Hepatic stellate cell (primary cell): ENCODE results near the gene ARRB2.
"Not testable (repeated sequence)": the region's sequence is repeated elsewhere in the genome, so short reads cannot be mapped to it uniquely, and the experiment has no call there.

Experiments used
- DNase-seq: peaks from one replicate; pipeline ENCODE4 v3.0.0; 2011; ENCODE audit warnings: low spot score

The ARRB2 gene

DNA sequence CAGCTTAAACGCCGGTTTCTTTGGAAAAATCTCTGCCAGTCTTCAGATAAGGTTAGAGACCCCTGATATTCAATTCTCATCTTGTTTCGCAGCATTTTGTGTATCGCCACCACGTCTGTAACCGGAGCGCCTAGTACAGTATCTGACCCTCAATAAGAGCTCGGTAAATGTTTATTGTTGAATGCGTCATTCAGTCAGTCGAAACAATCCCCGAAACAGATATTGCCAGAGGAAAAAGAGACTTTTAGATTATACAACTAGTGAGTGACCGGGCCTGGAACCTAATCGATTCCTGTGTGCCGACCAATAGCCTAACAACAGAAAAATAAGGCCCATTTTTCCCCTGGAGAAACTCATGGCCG lies 7.1 kb upstream of the ARRB2 start:
- DNase-seq, result no peak

DNA sequence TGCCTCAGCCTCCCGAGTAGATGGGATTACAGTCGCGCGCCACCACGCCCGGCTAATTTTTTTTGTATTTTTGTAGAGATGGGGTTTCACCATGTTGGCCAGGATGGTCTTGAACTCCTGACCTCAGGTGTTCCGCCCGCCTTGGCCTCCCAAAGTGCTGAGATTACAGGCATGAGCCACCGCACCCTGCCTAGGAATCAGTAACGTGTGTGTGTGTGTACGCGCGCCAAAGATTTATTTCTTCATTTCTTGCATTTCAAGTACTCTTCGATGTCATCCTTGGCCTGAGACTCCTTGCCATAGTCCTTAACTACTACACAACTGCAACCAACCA lies 5.9 kb upstream of the ARRB2 start:
- DNase-seq, result not testable (repeated sequence)

DNA sequence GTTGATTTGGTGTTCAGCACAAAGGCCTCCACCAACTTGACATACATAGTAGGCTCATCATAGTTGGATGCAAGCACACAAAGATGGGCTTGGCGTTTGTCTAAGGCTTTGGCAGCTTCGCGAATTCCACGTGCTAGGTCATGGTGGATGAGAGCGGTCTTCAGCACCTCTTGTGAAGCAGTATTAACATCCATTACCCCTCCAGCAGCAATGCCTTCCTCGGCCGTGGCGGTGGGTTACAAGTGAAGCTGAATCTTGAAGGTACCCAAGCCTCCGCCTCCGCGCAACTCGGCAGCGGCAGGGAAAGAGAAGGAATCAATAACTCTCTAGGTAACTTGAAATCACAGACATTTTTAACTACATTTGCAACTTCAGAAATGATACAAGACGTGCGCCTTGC lies 5.4 kb upstream of the ARRB2 start:
- DNase-seq, result no peak

DNA sequence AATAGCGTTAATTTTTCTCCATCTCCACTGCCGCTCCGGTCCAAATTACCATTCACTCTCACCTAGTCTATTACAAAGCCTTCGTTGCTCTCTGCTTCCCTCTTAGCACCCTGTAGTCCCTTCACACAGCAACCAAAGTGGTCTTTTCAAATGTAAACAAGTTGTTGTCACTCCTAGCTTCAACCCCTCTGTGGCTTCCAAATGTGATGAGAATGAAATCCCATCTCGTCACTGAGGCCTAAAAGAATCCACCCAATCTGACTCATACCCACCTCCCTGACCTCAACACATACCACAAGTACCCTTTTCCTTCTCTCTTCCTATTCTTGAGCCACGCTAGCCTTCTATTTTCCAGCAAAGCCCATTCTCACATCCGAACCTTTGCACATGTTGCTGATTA lies 4.3 kb upstream of the ARRB2 start:
- no peak for DNase-seq

DNA sequence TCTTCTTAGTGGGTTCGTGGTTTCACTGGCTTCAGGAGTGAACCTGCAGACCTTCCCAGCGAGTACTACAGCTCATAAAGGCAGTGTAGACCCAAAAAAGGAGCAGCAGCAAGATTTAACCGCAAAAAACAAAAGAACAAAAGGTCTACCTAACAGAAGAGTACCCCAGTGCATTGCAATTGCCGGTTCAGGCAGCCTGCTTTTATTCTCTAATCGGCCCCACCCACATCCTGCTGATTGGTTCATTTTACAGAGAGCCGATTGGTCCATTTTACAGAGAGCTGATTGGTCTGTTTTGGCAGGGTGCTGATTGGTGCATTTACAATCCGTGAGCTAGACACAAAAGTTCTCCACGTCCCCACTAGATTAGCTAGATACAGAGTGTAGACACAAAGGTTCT lies 2.0 kb upstream of the ARRB2 start:
- no peak for DNase-seq

DNA sequence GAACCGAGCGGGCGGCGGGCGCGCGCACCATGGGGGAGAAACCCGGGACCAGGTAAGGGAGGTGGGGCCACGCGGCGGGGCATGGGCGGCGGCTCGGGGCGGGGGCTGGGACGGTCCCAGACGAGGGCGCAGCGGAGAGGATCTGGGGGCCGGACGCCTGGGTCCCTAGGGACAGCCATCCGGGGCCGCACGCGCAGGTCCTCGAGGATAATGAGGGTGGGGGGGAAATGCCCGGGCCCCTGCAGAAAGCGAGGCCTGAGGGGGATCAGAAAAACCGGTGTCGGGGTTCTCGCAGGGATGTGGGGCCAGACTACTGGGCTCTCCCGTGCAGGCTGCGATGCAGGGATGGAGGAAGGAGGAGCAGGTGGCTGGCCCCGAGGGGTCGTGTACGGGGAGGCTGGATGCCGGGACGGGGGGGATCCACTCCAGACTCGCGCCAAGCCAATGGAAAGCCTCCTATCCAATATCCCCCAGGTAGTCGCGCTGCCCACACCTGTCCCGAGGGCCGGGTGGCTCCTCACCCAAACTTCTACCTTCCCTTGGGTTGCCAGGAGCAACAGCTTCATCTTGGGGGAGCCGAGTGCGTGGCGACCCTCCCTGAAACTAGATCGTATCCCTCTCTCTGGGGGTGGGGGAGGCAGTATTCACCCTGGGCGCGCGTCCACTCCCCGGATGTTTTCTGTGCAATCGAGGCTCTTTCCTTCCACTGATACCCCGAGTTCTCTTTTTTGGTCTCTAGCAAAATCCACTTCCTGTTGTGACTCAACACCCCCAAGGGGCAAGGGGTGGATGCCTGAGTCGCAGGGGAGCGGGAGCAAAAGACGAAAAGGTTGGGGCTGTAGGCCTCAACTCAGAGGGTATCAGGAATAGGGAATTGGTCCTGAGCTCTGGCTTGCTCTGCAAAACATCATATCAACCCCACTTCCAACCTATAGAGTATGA lies 532 bp downstream of the ARRB2 start:
- no peak for DNase-seq

DNA sequence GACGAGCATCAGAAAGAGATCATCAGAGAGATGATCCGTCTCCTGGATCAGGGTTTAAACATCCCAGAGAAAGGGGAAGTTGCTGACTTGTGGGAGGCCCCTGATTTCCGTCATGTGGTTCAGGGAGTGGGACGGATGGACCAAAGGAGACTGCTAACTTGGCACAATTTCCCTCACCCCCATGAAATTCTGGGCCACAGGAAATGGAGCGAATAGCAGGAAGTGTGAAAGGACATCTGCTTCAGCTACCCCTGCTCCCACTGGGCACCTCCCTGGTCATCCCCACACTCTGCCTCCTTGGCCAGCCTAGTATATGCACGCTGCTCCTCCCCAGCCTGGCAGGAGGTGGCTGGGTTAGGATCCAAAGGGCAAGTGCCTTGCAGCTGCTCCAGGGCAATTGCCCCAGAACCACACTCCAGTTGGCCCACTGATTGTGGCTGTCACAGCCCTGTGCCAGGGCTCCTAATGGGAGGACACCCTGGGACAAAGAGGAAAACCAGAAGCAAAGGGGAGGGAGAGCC lies 1.3 kb downstream of the ARRB2 start:
- no peak for DNase-seq

DNA sequence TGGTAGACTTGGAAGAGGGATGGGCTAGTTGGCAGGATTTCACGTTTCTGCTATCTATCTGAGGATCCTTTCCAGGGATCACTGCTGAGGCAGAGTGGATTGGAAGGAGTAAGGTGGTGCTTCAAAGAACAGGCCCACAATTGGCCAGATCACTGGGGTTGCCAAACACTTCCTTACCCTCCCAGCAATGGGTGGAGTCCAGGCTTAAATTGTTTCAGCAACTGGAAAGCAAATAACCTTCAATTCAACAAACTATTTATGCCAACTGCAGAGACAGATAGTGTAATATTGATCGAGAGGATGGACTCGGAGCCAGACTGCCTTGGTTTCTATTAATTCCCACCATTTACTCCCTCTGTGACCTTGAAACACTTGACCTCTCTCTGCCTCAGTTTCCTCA lies 2.1 kb downstream of the ARRB2 start:
- DNase-seq, result no peak

DNA sequence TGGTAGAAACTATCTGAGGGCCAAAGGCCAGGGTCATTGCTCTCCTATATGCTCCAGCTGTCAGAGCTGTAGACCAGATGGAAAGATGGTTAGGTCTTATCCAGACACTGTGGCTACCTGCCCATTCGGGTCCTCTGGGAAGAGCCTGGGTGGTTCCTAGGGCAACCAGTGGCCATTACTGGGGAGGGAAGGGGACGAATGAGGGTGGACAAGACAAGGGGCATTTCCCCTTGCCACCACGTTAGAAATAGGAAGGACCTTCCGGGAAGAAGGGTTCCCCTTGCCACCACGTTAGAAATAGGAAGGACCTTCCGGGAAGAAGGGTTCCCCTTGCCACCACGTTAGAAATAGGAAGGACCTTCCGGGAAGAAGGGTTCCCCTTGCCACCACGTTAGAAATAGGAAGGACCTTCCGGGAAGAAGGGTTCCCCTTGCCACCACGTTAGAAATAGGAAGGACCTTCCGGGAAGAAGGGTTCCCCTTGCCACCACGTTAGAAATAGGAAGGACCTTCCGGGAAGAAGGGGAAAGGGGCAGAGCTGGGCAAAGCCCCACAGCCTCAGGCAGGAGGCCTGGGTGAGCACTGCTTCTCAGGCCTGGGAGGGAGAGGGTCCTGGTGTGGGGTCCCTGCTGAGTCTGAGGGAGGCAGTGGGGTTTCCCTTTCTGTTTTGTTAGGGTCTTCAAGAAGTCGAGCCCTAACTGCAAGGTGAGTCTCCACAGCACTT lies 4.1 kb downstream of the ARRB2 start:
- DNase-seq, result not testable (repeated sequence)

DNA sequence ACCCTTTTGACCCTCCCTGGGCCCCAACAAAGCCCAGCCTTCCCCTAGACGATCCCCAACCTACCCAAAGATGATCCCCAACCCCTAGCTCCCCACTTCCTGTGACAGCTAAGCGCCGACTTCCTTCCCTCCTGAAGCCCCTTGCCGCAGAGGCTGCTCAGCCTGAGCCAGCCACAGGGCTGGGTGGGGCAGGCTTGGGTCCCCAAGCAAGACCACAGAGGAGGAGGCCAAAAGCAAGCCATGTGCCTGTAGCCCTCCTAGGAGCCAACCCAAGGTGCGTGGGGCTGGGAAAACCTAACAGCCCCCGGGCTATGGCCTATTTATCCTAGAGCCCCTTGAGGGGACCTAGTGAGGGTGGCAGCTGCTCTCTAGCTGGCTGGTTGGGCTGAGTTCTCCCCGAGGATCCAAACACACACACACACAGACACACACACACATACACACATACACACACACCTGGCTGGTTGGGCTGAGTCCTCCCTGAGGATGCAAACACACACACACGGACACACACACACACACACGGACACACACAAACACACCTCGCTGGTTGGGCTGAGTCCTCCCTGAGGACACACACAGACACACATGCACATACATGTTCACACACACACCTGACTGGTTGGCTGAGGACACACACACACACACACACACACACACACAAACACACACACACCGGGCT lies 4.8 kb downstream of the ARRB2 start:
- no peak for DNase-seq

DNA sequence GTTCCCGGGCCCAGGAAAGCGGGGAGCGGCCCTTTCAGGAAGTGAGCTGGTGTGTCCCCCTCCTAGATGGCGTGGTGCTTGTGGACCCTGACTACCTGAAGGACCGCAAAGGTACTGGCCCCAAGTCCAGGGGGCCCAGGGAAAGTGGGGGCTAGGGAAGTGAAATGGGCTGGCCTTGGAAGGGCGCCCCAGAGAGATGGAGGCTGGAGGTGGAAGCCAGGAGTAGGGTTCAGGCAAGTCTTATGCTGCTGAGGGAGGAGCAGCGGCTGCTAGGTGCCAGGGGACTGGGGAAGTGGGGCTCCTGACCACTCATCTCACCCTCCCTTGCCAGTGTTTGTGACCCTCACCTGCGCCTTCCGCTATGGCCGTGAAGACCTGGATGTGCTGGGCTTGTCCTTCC lies 5.6 kb downstream of the ARRB2 start:
- no peak for DNase-seq

DNA sequence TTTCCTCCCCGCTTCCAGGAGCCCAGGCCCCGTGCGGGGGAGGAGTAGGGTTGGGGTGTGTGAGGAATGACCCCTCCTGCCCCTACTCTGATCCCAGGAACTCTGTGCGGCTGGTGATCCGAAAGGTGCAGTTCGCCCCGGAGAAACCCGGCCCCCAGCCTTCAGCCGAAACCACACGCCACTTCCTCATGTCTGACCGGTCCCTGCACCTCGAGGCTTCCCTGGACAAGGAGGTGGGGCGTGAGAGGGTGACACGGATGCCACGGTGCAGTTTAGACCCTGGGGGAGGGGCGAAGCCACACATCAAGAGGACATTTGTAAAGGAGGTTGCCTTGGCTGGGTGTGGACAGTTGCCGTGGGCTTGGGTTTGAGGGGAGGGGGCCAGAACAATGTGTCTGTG lies 7.4 kb downstream of the ARRB2 start:
- DNase-seq, result no peak

DNA sequence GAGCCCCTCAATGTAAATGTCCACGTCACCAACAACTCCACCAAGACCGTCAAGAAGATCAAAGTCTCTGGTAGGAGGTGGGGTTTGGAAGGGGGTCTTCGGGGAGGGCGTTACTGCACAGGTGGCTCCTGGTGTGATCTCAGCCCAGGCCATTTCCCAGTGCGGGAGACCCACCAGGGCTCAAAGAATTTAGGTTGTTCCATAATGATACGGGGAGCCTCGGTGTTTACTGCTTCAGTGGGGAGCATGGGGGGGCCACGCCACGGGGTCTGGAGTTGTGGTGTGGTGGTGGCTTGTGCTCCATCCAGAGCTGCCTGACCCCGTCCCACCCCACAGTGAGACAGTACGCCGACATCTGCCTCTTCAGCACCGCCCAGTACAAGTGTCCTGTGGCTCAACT lies 7.8 kb downstream of the ARRB2 start:
- no peak for DNase-seq

DNA sequence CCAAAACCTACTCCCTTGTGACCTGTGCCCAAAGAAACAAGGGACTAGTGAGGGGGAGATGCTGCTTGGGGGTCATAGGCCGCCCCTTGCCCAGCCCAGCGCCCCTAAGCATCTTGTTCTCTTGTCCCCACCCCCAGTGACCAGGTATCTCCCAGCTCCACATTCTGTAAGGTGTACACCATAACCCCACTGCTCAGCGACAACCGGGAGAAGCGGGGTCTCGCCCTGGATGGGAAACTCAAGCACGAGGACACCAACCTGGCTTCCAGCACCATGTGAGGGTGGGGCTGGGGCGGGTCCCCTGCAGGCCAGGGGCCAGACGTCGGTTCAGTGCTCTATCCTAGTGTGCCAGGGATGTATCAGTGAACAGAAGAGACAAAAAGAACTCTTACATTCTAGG lies 8.7 kb downstream of the ARRB2 start:
- no peak for DNase-seq

DNA sequence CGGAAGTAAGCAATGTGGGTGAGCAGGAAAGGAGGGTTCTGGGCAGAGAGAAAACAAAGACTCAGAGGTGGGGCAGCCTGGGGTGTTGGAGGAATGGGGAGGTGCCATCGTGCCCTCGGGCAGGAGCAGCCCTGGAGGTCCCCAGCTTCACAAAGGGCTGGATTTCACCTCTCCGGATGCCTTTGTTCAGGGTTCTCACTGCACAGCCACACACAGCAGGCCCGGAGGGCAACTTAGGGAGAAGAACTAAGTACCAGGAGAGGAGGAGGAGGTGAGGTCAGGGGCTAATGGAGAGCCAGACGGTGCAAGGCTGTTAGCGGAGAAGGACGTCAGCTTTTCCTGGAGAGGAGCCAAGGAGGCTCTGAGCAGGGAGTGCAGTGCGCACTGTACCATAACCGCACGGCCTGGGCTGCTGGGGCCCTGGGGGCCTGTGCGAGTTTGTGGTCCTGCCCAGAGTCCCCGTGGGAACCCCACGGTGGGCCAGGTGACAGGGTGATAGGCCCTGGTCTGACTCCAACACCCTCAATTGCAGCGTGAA lies 9.3 kb downstream of the ARRB2 start:
- no peak for DNase-seq

DNA sequence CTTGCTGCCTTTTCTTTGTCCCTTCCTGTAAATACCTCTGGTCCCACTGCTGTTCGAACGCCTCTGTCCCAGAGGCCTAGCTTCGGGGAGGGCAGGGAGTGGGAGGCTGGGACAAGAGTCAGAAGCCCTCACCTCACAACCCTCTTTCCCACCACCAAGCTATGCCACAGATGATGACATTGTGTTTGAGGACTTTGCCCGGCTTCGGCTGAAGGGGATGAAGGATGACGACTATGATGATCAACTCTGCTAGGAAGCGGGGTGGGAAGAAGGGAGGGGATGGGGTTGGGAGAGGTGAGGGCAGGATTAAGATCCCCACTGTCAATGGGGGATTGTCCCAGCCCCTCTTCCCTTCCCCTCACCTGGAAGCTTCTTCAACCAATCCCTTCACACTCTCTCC lies 10.4 kb downstream of the ARRB2 start:
- DNase-seq, result no peak

DNA sequence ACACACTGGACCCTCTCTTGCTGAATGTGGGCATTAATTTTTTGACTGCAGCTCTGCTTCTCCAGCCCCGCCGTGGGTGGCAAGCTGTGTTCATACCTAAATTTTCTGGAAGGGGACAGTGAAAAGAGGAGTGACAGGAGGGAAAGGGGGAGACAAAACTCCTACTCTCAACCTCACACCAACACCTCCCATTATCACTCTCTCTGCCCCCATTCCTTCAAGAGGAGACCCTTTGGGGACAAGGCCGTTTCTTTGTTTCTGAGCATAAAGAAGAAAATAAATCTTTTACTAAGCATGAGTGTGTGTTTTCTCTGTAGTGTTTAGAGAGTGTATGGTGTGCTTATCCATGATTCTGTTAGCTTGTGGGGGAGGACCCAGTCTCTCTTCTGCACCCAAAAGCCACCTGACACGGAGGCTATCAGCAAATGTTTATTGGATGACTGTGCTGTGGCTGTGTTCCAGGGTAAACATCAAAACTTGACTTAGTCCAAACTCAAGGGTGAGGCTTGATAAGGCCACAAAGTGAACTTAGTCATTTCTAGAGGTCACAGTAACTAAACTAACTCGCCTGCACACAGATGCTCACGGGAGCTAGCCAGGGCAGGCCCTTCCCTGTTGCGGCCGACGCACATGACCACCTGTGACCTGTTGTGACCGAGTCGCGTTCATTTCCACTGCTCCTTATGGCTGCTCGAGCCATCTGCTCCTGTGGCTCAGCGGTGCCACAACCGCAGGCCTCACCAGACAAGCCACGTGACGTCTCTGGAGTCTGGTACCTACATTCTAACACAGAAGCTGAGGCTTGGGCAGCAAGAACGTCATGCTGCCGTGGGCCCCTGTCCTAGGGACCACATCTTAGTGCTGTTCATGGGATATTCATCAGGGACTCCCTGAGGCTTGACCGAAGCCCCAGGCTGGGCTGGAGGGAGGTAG lies 11.0 kb downstream of the ARRB2 start:
- peak; percentile 61 for DNase-seq

DNA sequence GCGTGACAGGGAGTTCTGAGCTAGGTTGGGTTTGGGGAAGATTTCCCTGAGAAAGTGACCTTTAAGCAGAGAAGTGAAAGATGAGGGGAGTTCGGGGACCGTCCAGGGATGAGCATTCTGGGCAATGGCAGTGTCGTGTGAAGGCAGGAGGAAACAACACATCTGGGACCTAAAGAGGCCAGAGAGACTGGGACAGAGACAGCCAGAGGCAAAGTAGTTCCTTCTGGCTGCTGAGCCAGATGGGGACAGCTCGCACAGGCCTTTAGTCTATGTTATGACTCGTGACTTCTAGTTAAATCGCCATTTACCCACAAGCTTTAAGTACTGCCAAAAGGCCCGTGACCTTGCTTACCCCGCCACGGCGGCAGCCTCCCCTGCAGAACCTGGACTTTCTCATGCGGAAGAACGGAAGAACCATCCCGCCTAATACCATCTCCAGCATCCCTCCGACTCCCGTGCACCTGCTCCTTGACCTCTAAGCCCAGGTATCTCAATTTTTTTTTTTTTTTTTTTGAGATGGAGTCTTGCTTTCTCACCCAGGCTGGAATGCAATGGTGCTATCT lies 12.3 kb downstream of the ARRB2 start:
- DNase-seq, result no peak

DNA sequence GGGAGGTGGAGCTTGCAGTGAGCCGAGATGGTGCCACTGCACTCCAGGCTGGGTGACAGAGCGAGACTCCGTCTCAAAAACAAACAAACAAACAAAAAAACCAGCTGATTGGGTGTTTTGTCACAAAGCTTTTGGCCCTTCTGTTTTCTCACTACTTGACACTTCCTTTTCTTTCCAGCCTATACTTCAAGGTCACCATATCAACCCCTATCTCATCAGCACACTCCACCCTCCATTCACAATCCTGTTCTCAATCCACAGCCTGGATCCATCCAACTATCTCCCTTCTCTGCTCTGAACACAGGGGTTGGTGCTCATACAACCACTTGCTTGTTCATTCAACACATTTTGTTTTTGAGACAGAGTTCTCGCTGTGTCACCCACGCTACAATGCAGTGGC lies 14.2 kb downstream of the ARRB2 start:
- DNase-seq, result no peak

DNA sequence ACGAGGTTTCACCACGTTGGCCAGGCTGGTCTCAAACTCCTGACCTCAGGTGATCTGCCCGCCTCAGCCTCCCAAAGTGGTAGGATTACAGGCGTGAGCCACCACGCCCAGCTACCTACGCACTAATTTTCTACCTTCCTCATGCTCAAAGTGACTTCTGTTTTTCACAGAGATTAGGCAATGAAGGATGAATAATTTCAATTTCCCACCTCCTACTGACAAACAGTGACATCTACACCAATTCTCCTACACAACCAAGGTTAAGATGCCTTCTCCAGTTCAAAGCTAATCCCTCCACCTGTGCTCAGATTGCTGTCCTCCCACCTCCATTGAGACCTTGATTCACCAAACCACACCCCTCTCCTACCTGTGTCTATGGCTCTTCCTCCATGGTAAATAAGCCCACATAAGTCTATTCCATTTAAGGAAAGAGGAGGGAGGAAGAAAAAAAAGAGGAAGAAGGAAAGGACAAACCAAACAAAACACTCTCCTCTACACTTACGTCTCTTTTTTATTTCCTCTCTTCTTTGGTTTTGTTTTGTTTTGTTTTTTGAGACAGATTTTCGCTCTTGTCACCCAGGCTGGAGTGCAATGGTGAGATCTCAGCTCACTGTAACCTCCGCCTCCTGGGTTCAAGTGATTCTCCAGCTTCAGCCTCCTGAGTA lies 15.3 kb downstream of the ARRB2 start:
- DNase-seq, result no peak

DNA sequence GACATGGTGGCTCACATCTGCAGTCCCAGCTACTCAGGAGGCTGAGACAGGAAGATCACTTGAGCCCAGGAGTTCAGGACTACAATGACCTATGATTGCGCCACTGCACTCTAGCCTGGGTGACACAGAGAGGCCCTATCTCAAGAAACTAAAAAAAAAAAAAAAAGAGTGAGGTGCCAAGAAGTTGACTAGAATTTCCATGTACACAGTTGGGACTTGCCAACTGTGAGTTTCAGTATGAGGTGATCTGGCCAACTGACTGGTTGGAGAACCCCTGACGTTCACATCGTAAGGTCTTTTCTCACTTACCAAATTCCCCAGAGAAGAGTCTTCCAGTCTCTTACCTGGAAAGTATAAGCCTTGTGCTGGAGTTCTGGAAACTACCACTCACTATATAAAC lies 17.7 kb downstream of the ARRB2 start:
- DNase-seq, result no peak
